K562 (cell line): ENCODE results near the gene SND1. TPM values are rescaled to one million over a fixed set of nuclear protein-coding genes. Genes with fewer than 3 reads are reported as not detected.

Experiments
- ATAC-seq: fragments of 200-7000 bp; cut with Tn5 transposase; 3 replicates; pipeline ENCODE4 v1.9.1; 2020; ENCODE audit warnings: moderate library complexity
- BruUV-seq: library from RNA; stranded (reverse); fragments of 400-500 nt; replicated peaks from 2 replicates; lab custom pipeline; 2021; lab: Mats Ljungman, UMichigan
- CTCF ChIA-PET: fragments of 300-600 bp; formaldehyde crosslinking; extraction: SDS; loops from one replicate; lab custom pipeline; 2021; ENCODE audit warnings: low intra/inter-chr PET ratio; lab: Yijun Ruan, JAX
- POLR2A ChIA-PET: fragments of 300-600, 350-650 bp; sonication (Branson Sonifier 250); formaldehyde crosslinking; extraction: SDS; loops from one replicate; lab custom pipeline; 2021; ENCODE audit warnings: antibody characterized with exemption, inconsistent platforms; lab: Yijun Ruan, JAX
- DNase-seq, 4 experiments: peaks; one replicate each; pipeline versions ENCODE4 v3.0.0 to v3.0.0-alpha.2; 2011 to 2018; ENCODE audit warnings: low spot score in 3 of 4, mixed read lengths in 3 of 4; ENCODE audit errors: extremely low read depth in 1 of 4
- FAIRE-seq: peaks from 2 replicates; lab custom pipeline; 2011; peaks lifted over from hg19 to GRCh38; lab: Jason Lieb, UNC
- H2AFZ ChIP-seq: 2 replicates; pipeline ENCODE4 v1.6.0; 2011; ENCODE audit warnings: low read depth, low read length, control low read depth, inconsistent platforms
- H3K27ac ChIP-seq: fragments of 200-600 bp; 3 replicates; pipeline ENCODE4 v1.8.0; 2011; ENCODE audit warnings: low read depth, mild to moderate bottlenecking, control low read depth, inconsistent platforms, low read length, moderate library complexity, mixed read lengths; ENCODE audit errors: extremely low read depth
- H3K27me3 ChIP-seq, 2 experiments: fragments of 300-600 bp in 1 of 2; 2 replicates in 1 of 2; 3 replicates in 1 of 2; pipeline versions ENCODE4 v1.6.0 to v1.8.0; 2011; ENCODE audit warnings: inconsistent platforms in 2 of 2, low read length in 2 of 2, mild to moderate bottlenecking in 1 of 2, mixed read lengths in 1 of 2, moderate library complexity in 1 of 2; ENCODE audit not compliant: control insufficient read depth in 2 of 2, insufficient read depth in 2 of 2
- H3K36me3 ChIP-seq: fragments of 300-600 bp; 3 replicates; pipeline ENCODE4 v1.8.0; 2011; ENCODE audit warnings: mild to moderate bottlenecking, low read length, inconsistent platforms; ENCODE audit not compliant: control insufficient read depth, insufficient read depth
- H3K4me1 ChIP-seq, 2 experiments: fragments of 200-600 bp in 1 of 2; replicated peaks in 1 of 2; 2 replicates in 1 of 2; 3 replicates in 1 of 2; pipeline versions ENCODE4 v1.5.1 to v1.8.0; 2011; ENCODE audit warnings: inconsistent platforms in 2 of 2, low read length in 2 of 2, mild to moderate bottlenecking in 1 of 2, mixed read lengths in 1 of 2, moderate library complexity in 1 of 2; ENCODE audit not compliant: control insufficient read depth in 2 of 2, insufficient read depth in 2 of 2
- H3K4me2 ChIP-seq: 2 replicates; pipeline ENCODE4 v1.6.1; 2011; ENCODE audit warnings: low read length, control low read depth, inconsistent platforms, mixed read lengths; ENCODE audit not compliant: insufficient read depth
- H3K4me3 ChIP-seq: fragments of 200-600 bp; sonication (generic), shearing (Covaris generic); 2 replicates; pipeline ENCODE4 v1.5.1; 2016; ENCODE audit warnings: control low read depth, inconsistent platforms
- H3K79me2 ChIP-seq: fragments of 200-600 bp; 3 replicates; pipeline ENCODE4 v1.8.0; 2011; ENCODE audit warnings: low read length, inconsistent platforms; ENCODE audit not compliant: control insufficient read depth, insufficient read depth
- H3K9ac ChIP-seq, 2 experiments: 2 replicates each; pipeline versions ENCODE4 v1.6.0 to v1.6.1; 2011; ENCODE audit warnings: low read depth in 2 of 2, low read length in 2 of 2, control low read depth in 1 of 2, inconsistent platforms in 1 of 2, mild to moderate bottlenecking in 1 of 2, mixed read lengths in 1 of 2; ENCODE audit not compliant: insufficient read depth in 1 of 2
- H3K9me1 ChIP-seq: one replicate; pipeline ENCODE4 v1.6.0; 2011; ENCODE audit warnings: inconsistent platforms, mild to moderate bottlenecking, low read length, moderate library complexity; ENCODE audit not compliant: control insufficient read depth, insufficient read depth
- H3K9me3 ChIP-seq: replicated peaks from 2 replicates; pipeline ENCODE4 v1.5.1; 2011; ENCODE audit warnings: low read depth, low read length, inconsistent platforms; ENCODE audit not compliant: control insufficient read depth, insufficient read depth
- H4K20me1 ChIP-seq: replicated peaks from 2 replicates; pipeline ENCODE4 v1.6.1; 2011; ENCODE audit warnings: low read length, inconsistent platforms, mixed read lengths; ENCODE audit not compliant: control insufficient read depth, insufficient read depth
- IFI16 ChIP-seq: fragments of 250-450 bp; sonication (Bioruptor Pico); IDR thresholded peaks from 2 replicates; pipeline ENCODE4 v2.1.2; 2022; ENCODE audit warnings: mild to moderate bottlenecking, inconsistent platforms
- NR1H2 ChIP-seq: sonication (generic); formaldehyde crosslinking; IDR thresholded peaks from 2 replicates; pipeline ENCODE4 v1.4.0; 2020; ENCODE audit warnings: mild to moderate bottlenecking, missing genetic modification reagents
- ZBTB33 ChIP-seq: sonication (generic); formaldehyde crosslinking; IDR thresholded peaks from 2 replicates; pipeline ENCODE4 v1.8.1; 2023; ENCODE audit warnings: mild to moderate bottlenecking, missing genetic modification reagents
- ZNF584 ChIP-seq: fragments of 200-800 bp; sonication (Bioruptor generic); IDR thresholded peaks from 2 replicates; pipeline ENCODE4 v1.6.1; 2016; ENCODE audit warnings: low read depth, mild to moderate bottlenecking, missing genetic modification characterization, missing compliant biosample characterization
- ZNF644 ChIP-seq: fragments of 200-800 bp; sonication (Bioruptor generic); IDR thresholded peaks from 2 replicates; pipeline ENCODE4 v1.6.1; 2016; ENCODE audit warnings: low read depth, missing genetic modification characterization, missing compliant biosample characterization
- WGBS: fragments of 100-300 bp; shearing (Covaris generic); methylation state at CpG from one replicate; pipeline ENCODE4 v1.1.6; 2016; ENCODE audit warnings: low coverage, mixed read lengths; ENCODE audit not compliant: insufficient coverage; ENCODE audit errors: missing lambda C conversion rate; 5-methylcytosine and 5-hydroxymethylcytosine counted together
- in situ Hi-C: fragments of 300-500 bp; cut with MboI; formaldehyde crosslinking; loops from 4 replicates; pipeline ENCODE4 v1.15.0; 2018; ENCODE audit warnings: inconsistent platforms, mixed read lengths
- intact Hi-C: fragments of 100-400 bp; cut with micrococcal nuclease; formaldehyde crosslinking; loops from 2 replicates; pipeline ENCODE4 v1.14.2; 2022
- polyA plus RNA-seq, 8 experiments: library from polyadenylated mRNA; depleted of rRNA in 4 of 8; stranded (reverse) in 5 of 8; unstranded in 3 of 8; fragments of >200 nt; fragmentation: Nextera tagmentation in 2 of 8; fragmentation: Illumina TruSeq in 1 of 8; extraction: Ambion mirVana in 2 of 8; extraction: Trizol in 1 of 8; gene quantifications; 2 replicates each; pipeline versions ENCODE4 v1.2.1 to v1.2.3, GENCODE V29; 2011 to 2014; ENCODE audit warnings: inconsistent platforms in 1 of 8, missing spikeins in 1 of 8
- total RNA-seq, 7 experiments: library from RNA; depleted of rRNA in 6 of 7; stranded (reverse); fragments of >200 nt in 6 of 7; fragmentation: Illumina TruSeq in 2 of 7; extraction: Trizol in 2 of 7; gene quantifications; 2 replicates each; pipeline versions ENCODE4 v1.2.1 to v1.2.3, GENCODE V29; 2011 to 2021; ENCODE audit warnings: low replicate concordance in 1 of 7
- TF ChIP-seq, protein P1 (sequence below): sonication (generic); formaldehyde crosslinking; IDR thresholded peaks from 2 replicates; pipeline ENCODE4 v1.8.1; 2023; ENCODE audit warnings: mild to moderate bottlenecking, missing genetic modification reagents, moderate library complexity
- TF ChIP-seq, protein P2 (sequence below): fragments of 250-450 bp; sonication (Bioruptor Pico); IDR thresholded peaks from 2 replicates; pipeline ENCODE4 v1.8.0; 2022; ENCODE audit warnings: moderate library complexity, mild to moderate bottlenecking, inconsistent platforms

SND1 gene
- total and polyA plus RNA-seq, 9 of the 15 experiments (the other 6 are each of a cell fraction or from before 2014, with no cell fraction given): 46.5 to 307 (median 191) TPM

GRCh38 chr7:128073671-128074310 is 421.8 kb downstream of the SND1 start:
- no peaks in the 10 kb centered on the region for H3K79me2 ChIP-seq

More at GRCh38 chr7:128073671-128074310, 421.8 kb downstream of the SND1 start:
- no peaks in the 10 kb centered on the region for H3K9me3 ChIP-seq
- peaks cover 0 to 10% of the 10 kb centered on the region in 2 experiments; a peak in 2 of 5 replicates for H3K4me1 ChIP-seq
- H3K4me3 ChIP-seq: no peak overlapping the region
- in situ Hi-C loops: no loop called here
- H3K9ac ChIP-seq: peak overlapping the region in 1 of 2 experiments; percentile 47; a peak in 1 of 4 replicates
- intact Hi-C loops: no loop called here
- no peaks in the 10 kb centered on the region for H3K27me3 ChIP-seq
- no peak overlapping the region for H3K4me2 ChIP-seq
- no peak for DNase-seq
- 75% methylated on average over 14 of the region's 15 CpGs for WGBS
- ChIA-PET POLR2A (interaction anchor here (0.6 to 0.7 kb wide), 3 partner anchors 14 to 281 kb away, joined by 3 to 4 read pairs (median 3); no protein-coding TSS in a partner anchor), CTCF (no interaction called here)
- H2AFZ ChIP-seq: no peak overlapping the region
- H3K9me1 ChIP-seq: no peaks in the 10 kb centered on the region
- TF ChIP-seq, protein P1, sequence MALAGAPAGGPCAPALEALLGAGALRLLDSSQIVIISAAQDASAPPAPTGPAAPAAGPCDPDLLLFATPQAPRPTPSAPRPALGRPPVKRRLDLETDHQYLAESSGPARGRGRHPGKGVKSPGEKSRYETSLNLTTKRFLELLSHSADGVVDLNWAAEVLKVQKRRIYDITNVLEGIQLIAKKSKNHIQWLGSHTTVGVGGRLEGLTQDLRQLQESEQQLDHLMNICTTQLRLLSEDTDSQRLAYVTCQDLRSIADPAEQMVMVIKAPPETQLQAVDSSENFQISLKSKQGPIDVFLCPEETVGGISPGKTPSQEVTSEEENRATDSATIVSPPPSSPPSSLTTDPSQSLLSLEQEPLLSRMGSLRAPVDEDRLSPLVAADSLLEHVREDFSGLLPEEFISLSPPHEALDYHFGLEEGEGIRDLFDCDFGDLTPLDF (CRISPR knock-in tag): no peak
- TF ChIP-seq, protein P2, sequence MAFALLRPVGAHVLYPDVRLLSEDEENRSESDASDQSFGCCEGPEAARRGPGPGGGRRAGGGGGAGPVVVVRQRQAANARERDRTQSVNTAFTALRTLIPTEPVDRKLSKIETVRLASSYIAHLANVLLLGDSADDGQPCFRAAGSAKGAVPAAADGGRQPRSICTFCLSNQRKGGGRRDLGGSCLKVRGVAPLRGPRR: no peak
- TF ChIP-seq ZBTB33 (no peak), ZNF644 (tag) (no peak), NR1H2 (no peak), ZNF584 (CRISPR knock-in tag) (no peak), IFI16 (no peak)
- TF ChIP-seq, all 486 proteins: peak for 0
- peaks cover 9% of the 10 kb centered on the region; the same call in 1 of the 2 replicates for H4K20me1 ChIP-seq
- ATAC-seq (no peak), FAIRE-seq (no peak)
- no peak overlapping the region for H3K27ac ChIP-seq
- no TSS peak for BruUV-seq
- H3K36me3 ChIP-seq: peaks cover 70% of the 10 kb centered on the region
